GM21447 (cell line): ENCODE measurements around the gene MON1B.
A peak's percentile ranks its signal among the peaks of the same experiment; 100 is the strongest.
"Not testable (repeated sequence)": the region's sequence is repeated elsewhere in the genome, so short reads cannot be mapped to it uniquely, and the experiment has no call there.

ENCODE experiments used
- ATAC-seq: cut with Tn5 transposase; IDR thresholded peaks from one replicate; pipeline ENCODE4 v1.9.1; 2021; ENCODE audit not compliant: unreplicated experiment

The MON1B gene

GRCh38 chr16:77190478-77191258, at the start of gene MON1B:
Gene MON1B (plus strand): TSS chr16:77191190. CDS start chr16:77191486, 296 bp downstream.
- peak; percentile 96 for ATAC-seq

- no peak for ATAC-seq
Observed at GRCh38 chr16:77143364-77143763, 47.6 kb upstream of the MON1B start.

- ATAC-seq, result no peak
Observed at GRCh38 chr16:77148121-77148520, 42.9 kb upstream of the MON1B start.

- no peak for ATAC-seq
Observed at GRCh38 chr16:77157346-77158058, 33.5 kb upstream of the MON1B start.

GRCh38 chr16:77158293-77158692, 32.7 kb upstream of the MON1B start:
- no peak for ATAC-seq

- ATAC-seq, result no peak
Observed at GRCh38 chr16:77165006-77165405, 26.0 kb upstream of the MON1B start.

- not testable (repeated sequence) for ATAC-seq
Observed at GRCh38 chr16:77165536-77166236, 25.3 kb upstream of the MON1B start.

GRCh38 chr16:77166726-77167125, 24.3 kb upstream of the MON1B start:
- no peak for ATAC-seq

- no peak for ATAC-seq
Observed at GRCh38 chr16:77168901-77169300, 22.1 kb upstream of the MON1B start.

GRCh38 chr16:77169650-77170236, 21.2 kb upstream of the MON1B start:
- ATAC-seq, result peak; percentile 72

GRCh38 chr16:77170805-77171204, 20.2 kb upstream of the MON1B start:
- ATAC-seq, result no peak

- ATAC-seq, result peak; percentile 63
Observed at GRCh38 chr16:77171745-77172635, 19.0 kb upstream of the MON1B start.

GRCh38 chr16:77172951-77173350, 18.0 kb upstream of the MON1B start:
- no peak for ATAC-seq

- no peak for ATAC-seq
Observed at GRCh38 chr16:77183137-77183536, 7.9 kb upstream of the MON1B start.

GRCh38 chr16:77186298-77186697, 4.7 kb upstream of the MON1B start:
- ATAC-seq, result not testable (repeated sequence)

- ATAC-seq, result no peak
Observed at GRCh38 chr16:77190190-77190477, 856 bp upstream of the MON1B start.

GRCh38 chr16:77191259-77191969, 424 bp downstream of the MON1B start:
- peak; percentile 1 for ATAC-seq

GRCh38 chr16:77193377-77193776, 2.4 kb downstream of the MON1B start:
- ATAC-seq, result no peak

- ATAC-seq, result no peak
Observed at GRCh38 chr16:77194295-77195231, 3.6 kb downstream of the MON1B start.
